K562 (cell line): ENCODE data around the gene RHAG. TPM values are rescaled to one million over a fixed set of nuclear protein-coding genes. Genes with fewer than 3 reads are reported as not detected.

Source experiments
- ATAC-seq: fragments of 200-7000 bp; cut with Tn5 transposase; 3 replicates; pipeline ENCODE4 v1.9.1; 2020; ENCODE audit warnings: moderate library complexity
- BruUV-seq: library from RNA; stranded (reverse); fragments of 400-500 nt; replicated peaks from 2 replicates; lab custom pipeline; 2021; lab: Mats Ljungman, UMichigan
- CTCF ChIA-PET: fragments of 300-600 bp; formaldehyde crosslinking; extraction: SDS; loops from one replicate; lab custom pipeline; 2021; ENCODE audit warnings: low intra/inter-chr PET ratio; lab: Yijun Ruan, JAX
- POLR2A ChIA-PET: fragments of 300-600, 350-650 bp; sonication (Branson Sonifier 250); formaldehyde crosslinking; extraction: SDS; loops from one replicate; lab custom pipeline; 2021; ENCODE audit warnings: antibody characterized with exemption, inconsistent platforms; lab: Yijun Ruan, JAX
- DNase-seq, 4 experiments: peaks; one replicate each; pipeline versions ENCODE4 v3.0.0 to v3.0.0-alpha.2; 2011 to 2018; ENCODE audit warnings: low spot score in 3 of 4, mixed read lengths in 3 of 4; ENCODE audit errors: extremely low read depth in 1 of 4
- FAIRE-seq: peaks from 2 replicates; lab custom pipeline; 2011; peaks lifted over from hg19 to GRCh38; lab: Jason Lieb, UNC
- H2AFZ ChIP-seq: 2 replicates; pipeline ENCODE4 v1.6.0; 2011; ENCODE audit warnings: low read depth, low read length, control low read depth, inconsistent platforms
- H3K27ac ChIP-seq: fragments of 200-600 bp; 3 replicates; pipeline ENCODE4 v1.8.0; 2011; ENCODE audit warnings: low read depth, mild to moderate bottlenecking, control low read depth, inconsistent platforms, low read length, moderate library complexity, mixed read lengths; ENCODE audit errors: extremely low read depth
- H3K27me3 ChIP-seq, 2 experiments: fragments of 300-600 bp in 1 of 2; 2 replicates in 1 of 2; 3 replicates in 1 of 2; pipeline versions ENCODE4 v1.6.0 to v1.8.0; 2011; ENCODE audit warnings: inconsistent platforms in 2 of 2, low read length in 2 of 2, mild to moderate bottlenecking in 1 of 2, mixed read lengths in 1 of 2, moderate library complexity in 1 of 2; ENCODE audit not compliant: control insufficient read depth in 2 of 2, insufficient read depth in 2 of 2
- H3K36me3 ChIP-seq: fragments of 300-600 bp; 3 replicates; pipeline ENCODE4 v1.8.0; 2011; ENCODE audit warnings: mild to moderate bottlenecking, low read length, inconsistent platforms; ENCODE audit not compliant: control insufficient read depth, insufficient read depth
- H3K4me1 ChIP-seq, 2 experiments: fragments of 200-600 bp in 1 of 2; replicated peaks in 1 of 2; 2 replicates in 1 of 2; 3 replicates in 1 of 2; pipeline versions ENCODE4 v1.5.1 to v1.8.0; 2011; ENCODE audit warnings: inconsistent platforms in 2 of 2, low read length in 2 of 2, mild to moderate bottlenecking in 1 of 2, mixed read lengths in 1 of 2, moderate library complexity in 1 of 2; ENCODE audit not compliant: control insufficient read depth in 2 of 2, insufficient read depth in 2 of 2
- H3K4me2 ChIP-seq: 2 replicates; pipeline ENCODE4 v1.6.1; 2011; ENCODE audit warnings: low read length, control low read depth, inconsistent platforms, mixed read lengths; ENCODE audit not compliant: insufficient read depth
- H3K4me3 ChIP-seq: fragments of 200-600 bp; sonication (generic), shearing (Covaris generic); 2 replicates; pipeline ENCODE4 v1.5.1; 2016; ENCODE audit warnings: control low read depth, inconsistent platforms
- H3K79me2 ChIP-seq: fragments of 200-600 bp; 3 replicates; pipeline ENCODE4 v1.8.0; 2011; ENCODE audit warnings: low read length, inconsistent platforms; ENCODE audit not compliant: control insufficient read depth, insufficient read depth
- H3K9ac ChIP-seq, 2 experiments: 2 replicates each; pipeline versions ENCODE4 v1.6.0 to v1.6.1; 2011; ENCODE audit warnings: low read depth in 2 of 2, low read length in 2 of 2, control low read depth in 1 of 2, inconsistent platforms in 1 of 2, mild to moderate bottlenecking in 1 of 2, mixed read lengths in 1 of 2; ENCODE audit not compliant: insufficient read depth in 1 of 2
- H3K9me1 ChIP-seq: one replicate; pipeline ENCODE4 v1.6.0; 2011; ENCODE audit warnings: inconsistent platforms, mild to moderate bottlenecking, low read length, moderate library complexity; ENCODE audit not compliant: control insufficient read depth, insufficient read depth
- H3K9me3 ChIP-seq: replicated peaks from 2 replicates; pipeline ENCODE4 v1.5.1; 2011; ENCODE audit warnings: low read depth, low read length, inconsistent platforms; ENCODE audit not compliant: control insufficient read depth, insufficient read depth
- H4K20me1 ChIP-seq: replicated peaks from 2 replicates; pipeline ENCODE4 v1.6.1; 2011; ENCODE audit warnings: low read length, inconsistent platforms, mixed read lengths; ENCODE audit not compliant: control insufficient read depth, insufficient read depth
- BRD9 ChIP-seq: fragments of 450-650 bp; IDR thresholded peaks from 2 replicates; pipeline ENCODE4 v1.6.1; 2018; ENCODE audit warnings: low read depth; ENCODE audit not compliant: partially characterized antibody
- POLR2A ChIP-seq: fragments of 450-650 bp; conservative IDR thresholded peaks from 2 replicates; pipeline ENCODE4 v1.6.1; 2016
- TFAM ChIP-seq: fragments of 250-450 bp; sonication (Bioruptor Pico); conservative IDR thresholded peaks from 2 replicates; pipeline ENCODE4 v1.5.0; 2021; ENCODE audit warnings: mild to moderate bottlenecking, moderate library complexity
- WGBS: fragments of 100-300 bp; shearing (Covaris generic); methylation state at CpG from one replicate; pipeline ENCODE4 v1.1.6; 2016; ENCODE audit warnings: low coverage, mixed read lengths; ENCODE audit not compliant: insufficient coverage; ENCODE audit errors: missing lambda C conversion rate; 5-methylcytosine and 5-hydroxymethylcytosine counted together
- in situ Hi-C: fragments of 300-500 bp; cut with MboI; formaldehyde crosslinking; loops from 4 replicates; pipeline ENCODE4 v1.15.0; 2018; ENCODE audit warnings: inconsistent platforms, mixed read lengths
- intact Hi-C: fragments of 100-400 bp; cut with micrococcal nuclease; formaldehyde crosslinking; loops from 2 replicates; pipeline ENCODE4 v1.14.2; 2022
- polyA plus RNA-seq, 8 experiments: library from polyadenylated mRNA; depleted of rRNA in 4 of 8; stranded (reverse) in 5 of 8; unstranded in 3 of 8; fragments of >200 nt; fragmentation: Nextera tagmentation in 2 of 8; fragmentation: Illumina TruSeq in 1 of 8; extraction: Ambion mirVana in 2 of 8; extraction: Trizol in 1 of 8; gene quantifications; 2 replicates each; pipeline versions ENCODE4 v1.2.1 to v1.2.3, GENCODE V29; 2011 to 2014; ENCODE audit warnings: inconsistent platforms in 1 of 8, missing spikeins in 1 of 8
- total RNA-seq, 7 experiments: library from RNA; depleted of rRNA in 6 of 7; stranded (reverse); fragments of >200 nt in 6 of 7; fragmentation: Illumina TruSeq in 2 of 7; extraction: Trizol in 2 of 7; gene quantifications; 2 replicates each; pipeline versions ENCODE4 v1.2.1 to v1.2.3, GENCODE V29; 2011 to 2021; ENCODE audit warnings: low replicate concordance in 1 of 7
- TF ChIP-seq, protein P1 (sequence below): fragments of 200-800 bp; sonication (Bioruptor generic); IDR thresholded peaks from 2 replicates; pipeline ENCODE4 v1.6.1; 2016; ENCODE audit warnings: missing genetic modification characterization, missing compliant biosample characterization
- TF ChIP-seq, protein P2 (sequence below): fragments of 450-650 bp; formaldehyde crosslinking; IDR thresholded peaks from 2 replicates; pipeline ENCODE4 v1.4.0; 2022; ENCODE audit warnings: missing genetic modification characterization
- TF ChIP-seq, protein P3 (sequence below), 2 experiments: fragments of 450-650 bp; formaldehyde crosslinking in 1 of 2; IDR thresholded peaks; 2 replicates each; pipeline versions ENCODE4 v1.4.0 to v1.6.1; 2014 to 2020; ENCODE audit warnings: mild to moderate bottlenecking in 2 of 2, borderline replicate concordance in 1 of 2, low read depth in 1 of 2
- TF ChIP-seq, protein P4 (sequence below): fragments of 250-450 bp; sonication (Bioruptor Pico); IDR thresholded peaks from 2 replicates; pipeline ENCODE4 v1.6.1; 2021; ENCODE audit warnings: mild to moderate bottlenecking

Gene RHAG
- total and polyA plus RNA-seq, 9 of the 15 experiments (the other 6 are each of a cell fraction or from before 2014, with no cell fraction given) = 290 to 1,202 (median 505) TPM

DNA sequence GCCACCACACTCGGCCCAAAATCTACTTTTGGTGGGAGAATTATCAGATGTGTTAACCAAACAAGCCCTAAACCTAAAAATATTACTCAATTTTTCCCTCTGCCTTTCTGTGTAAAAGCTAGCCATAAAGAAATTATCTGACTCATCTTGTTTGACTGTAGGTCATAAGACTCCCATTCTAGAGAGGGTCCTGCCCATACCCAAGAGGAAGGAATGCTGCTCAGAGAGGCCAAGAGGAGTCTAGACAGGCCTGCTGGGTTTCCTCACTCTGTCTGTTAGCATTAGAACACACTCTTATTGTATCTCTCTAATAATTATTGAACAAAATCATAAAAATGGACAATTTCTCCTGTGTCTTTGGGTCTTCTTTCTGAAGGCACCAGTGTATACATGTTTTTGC, 60.0 kb downstream of the RHAG start:
- no peaks in the 10 kb centered on the region for H3K79me2 ChIP-seq
- FAIRE-seq (no peak), DNase-seq (no peak), ATAC-seq (no peak; the same call in 2 of the 3 replicates)
- no peak overlapping the region; the same call in 1 of the 2 replicates for H2AFZ ChIP-seq
- H3K4me3 ChIP-seq = no peak overlapping the region
- in situ Hi-C loops = no loop called here
- H3K36me3 ChIP-seq = no peaks in the 10 kb centered on the region
- no peaks in the 10 kb centered on the region for H3K27me3 ChIP-seq
- 70% methylated on average over 1 of the region's 1 CpG for WGBS
- H4K20me1 ChIP-seq = no peaks in the 10 kb centered on the region
- no peaks in the 10 kb centered on the region for H3K9me1 ChIP-seq
- POLR2A ChIA-PET = interaction anchor here (1.2 kb wide), 1 partner anchor 44 kb away, joined by 3 read pairs; no protein-coding TSS in a partner anchor
- no TSS peak for BruUV-seq
- intact Hi-C loops = no loop called here
- H3K9ac ChIP-seq = no peak overlapping the region
- H3K4me1 ChIP-seq = no peaks in the 10 kb centered on the region
- CTCF ChIA-PET = no interaction called here
- H3K4me2 ChIP-seq = no peak overlapping the region
- no peak overlapping the region for H3K27ac ChIP-seq
- H3K9me3 ChIP-seq = no peaks in the 10 kb centered on the region
- TF ChIP-seq, protein P1, sequence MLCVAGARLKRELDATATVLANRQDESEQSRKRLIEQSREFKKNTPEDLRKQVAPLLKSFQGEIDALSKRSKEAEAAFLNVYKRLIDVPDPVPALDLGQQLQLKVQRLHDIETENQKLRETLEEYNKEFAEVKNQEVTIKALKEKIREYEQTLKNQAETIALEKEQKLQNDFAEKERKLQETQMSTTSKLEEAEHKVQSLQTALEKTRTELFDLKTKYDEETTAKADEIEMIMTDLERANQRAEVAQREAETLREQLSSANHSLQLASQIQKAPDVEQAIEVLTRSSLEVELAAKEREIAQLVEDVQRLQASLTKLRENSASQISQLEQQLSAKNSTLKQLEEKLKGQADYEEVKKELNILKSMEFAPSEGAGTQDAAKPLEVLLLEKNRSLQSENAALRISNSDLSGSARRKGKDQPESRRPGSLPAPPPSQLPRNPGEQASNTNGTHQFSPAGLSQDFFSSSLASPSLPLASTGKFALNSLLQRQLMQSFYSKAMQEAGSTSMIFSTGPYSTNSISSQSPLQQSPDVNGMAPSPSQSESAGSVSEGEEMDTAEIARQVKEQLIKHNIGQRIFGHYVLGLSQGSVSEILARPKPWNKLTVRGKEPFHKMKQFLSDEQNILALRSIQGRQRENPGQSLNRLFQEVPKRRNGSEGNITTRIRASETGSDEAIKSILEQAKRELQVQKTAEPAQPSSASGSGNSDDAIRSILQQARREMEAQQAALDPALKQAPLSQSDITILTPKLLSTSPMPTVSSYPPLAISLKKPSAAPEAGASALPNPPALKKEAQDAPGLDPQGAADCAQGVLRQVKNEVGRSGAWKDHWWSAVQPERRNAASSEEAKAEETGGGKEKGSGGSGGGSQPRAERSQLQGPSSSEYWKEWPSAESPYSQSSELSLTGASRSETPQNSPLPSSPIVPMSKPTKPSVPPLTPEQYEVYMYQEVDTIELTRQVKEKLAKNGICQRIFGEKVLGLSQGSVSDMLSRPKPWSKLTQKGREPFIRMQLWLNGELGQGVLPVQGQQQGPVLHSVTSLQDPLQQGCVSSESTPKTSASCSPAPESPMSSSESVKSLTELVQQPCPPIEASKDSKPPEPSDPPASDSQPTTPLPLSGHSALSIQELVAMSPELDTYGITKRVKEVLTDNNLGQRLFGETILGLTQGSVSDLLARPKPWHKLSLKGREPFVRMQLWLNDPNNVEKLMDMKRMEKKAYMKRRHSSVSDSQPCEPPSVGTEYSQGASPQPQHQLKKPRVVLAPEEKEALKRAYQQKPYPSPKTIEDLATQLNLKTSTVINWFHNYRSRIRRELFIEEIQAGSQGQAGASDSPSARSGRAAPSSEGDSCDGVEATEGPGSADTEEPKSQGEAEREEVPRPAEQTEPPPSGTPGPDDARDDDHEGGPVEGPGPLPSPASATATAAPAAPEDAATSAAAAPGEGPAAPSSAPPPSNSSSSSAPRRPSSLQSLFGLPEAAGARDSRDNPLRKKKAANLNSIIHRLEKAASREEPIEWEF (CRISPR knock-in tag) = no peak
- TF ChIP-seq, protein P2, sequence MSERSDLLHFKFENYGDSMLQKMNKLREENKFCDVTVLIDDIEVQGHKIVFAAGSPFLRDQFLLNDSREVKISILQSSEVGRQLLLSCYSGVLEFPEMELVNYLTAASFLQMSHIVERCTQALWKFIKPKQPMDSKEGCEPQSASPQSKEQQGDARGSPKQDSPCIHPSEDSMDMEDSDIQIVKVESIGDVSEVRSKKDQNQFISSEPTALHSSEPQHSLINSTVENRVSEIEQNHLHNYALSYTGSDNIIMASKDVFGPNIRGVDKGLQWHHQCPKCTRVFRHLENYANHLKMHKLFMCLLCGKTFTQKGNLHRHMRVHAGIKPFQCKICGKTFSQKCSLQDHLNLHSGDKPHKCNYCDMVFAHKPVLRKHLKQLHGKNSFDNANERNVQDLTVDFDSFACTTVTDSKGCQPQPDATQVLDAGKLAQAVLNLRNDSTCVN (CRISPR knock-in tag) = no peak
- TF ChIP-seq POLR2A (no peak), BRD9 (no peak), TFAM (CRISPR knock-in tag) (no peak)
- TF ChIP-seq, protein P3, sequence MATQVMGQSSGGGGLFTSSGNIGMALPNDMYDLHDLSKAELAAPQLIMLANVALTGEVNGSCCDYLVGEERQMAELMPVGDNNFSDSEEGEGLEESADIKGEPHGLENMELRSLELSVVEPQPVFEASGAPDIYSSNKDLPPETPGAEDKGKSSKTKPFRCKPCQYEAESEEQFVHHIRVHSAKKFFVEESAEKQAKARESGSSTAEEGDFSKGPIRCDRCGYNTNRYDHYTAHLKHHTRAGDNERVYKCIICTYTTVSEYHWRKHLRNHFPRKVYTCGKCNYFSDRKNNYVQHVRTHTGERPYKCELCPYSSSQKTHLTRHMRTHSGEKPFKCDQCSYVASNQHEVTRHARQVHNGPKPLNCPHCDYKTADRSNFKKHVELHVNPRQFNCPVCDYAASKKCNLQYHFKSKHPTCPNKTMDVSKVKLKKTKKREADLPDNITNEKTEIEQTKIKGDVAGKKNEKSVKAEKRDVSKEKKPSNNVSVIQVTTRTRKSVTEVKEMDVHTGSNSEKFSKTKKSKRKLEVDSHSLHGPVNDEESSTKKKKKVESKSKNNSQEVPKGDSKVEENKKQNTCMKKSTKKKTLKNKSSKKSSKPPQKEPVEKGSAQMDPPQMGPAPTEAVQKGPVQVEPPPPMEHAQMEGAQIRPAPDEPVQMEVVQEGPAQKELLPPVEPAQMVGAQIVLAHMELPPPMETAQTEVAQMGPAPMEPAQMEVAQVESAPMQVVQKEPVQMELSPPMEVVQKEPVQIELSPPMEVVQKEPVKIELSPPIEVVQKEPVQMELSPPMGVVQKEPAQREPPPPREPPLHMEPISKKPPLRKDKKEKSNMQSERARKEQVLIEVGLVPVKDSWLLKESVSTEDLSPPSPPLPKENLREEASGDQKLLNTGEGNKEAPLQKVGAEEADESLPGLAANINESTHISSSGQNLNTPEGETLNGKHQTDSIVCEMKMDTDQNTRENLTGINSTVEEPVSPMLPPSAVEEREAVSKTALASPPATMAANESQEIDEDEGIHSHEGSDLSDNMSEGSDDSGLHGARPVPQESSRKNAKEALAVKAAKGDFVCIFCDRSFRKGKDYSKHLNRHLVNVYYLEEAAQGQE (IDR thresholded peaks at IDR 0.05; ENCODE audit: borderline replicate concordance) = no peak
- TF ChIP-seq, protein P3 (CRISPR knock-in tag; IDR thresholded peaks at IDR 0.05; ENCODE audit: low read depth) = no peak
- TF ChIP-seq, protein P4, sequence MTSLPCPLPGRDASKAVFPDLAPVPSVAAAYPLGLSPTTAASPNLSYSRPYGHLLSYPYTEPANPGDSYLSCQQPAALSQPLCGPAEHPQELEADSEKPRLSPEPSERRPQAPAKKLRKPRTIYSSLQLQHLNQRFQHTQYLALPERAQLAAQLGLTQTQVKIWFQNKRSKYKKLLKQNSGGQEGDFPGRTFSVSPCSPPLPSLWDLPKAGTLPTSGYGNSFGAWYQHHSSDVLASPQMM = no peak
